Measurements from ENCODE around the gene SAMD10. TPM values are rescaled to one million over a fixed set of nuclear protein-coding genes. Genes with fewer than 3 reads are reported as not detected.
"Not testable (repeated sequence)": the region's sequence is repeated elsewhere in the genome, so short reads cannot be mapped to it uniquely, and the experiment has no call there.

The SAMD10 gene
- total RNA-seq, 2 experiments from 2014 or later, result 25.4 to 30.7 TPM

DNA sequence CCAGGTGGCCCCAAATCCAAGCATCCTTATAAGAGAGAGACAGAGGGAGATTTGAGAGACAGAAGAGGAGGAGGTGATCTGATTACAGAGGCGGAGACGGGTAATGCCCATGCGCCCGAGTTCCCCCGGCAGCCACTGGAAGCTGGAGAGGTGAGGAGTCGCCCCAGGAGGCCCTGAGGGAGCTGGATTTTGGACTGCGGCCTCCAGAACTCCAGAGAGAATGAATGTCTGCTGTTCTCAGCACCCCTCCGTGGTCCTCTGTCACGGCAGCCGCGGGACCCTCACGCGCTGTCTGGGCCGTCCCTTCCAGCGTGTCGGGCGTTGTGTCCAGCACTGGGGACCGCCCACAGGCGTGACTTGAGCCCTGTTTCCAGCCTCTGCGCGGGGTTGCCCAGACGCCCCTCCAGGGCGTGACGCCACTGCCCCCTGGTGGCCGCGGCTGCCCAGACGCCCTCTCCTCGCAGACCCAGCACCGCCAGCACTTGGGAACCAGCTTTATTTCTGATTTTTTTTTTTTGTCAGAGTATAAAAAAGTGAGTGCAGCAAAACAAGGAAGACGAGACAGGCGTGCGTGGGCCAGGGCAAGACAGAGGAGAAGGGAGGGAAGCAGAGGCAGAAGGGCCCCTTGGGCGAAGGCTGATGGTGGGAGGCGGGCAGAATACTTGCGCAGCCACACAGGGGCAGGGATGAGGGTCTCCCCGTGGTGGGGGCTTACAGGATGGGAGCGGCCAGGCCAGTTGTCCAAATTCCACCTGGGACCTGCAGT is 5.6 kb downstream of the SAMD10 start:
- ATAC-seq, result peak; percentile 34
- H3K27me3 Mint-ChIP-seq, result no peaks in the 10 kb centered on the region
- no peak overlapping the region for H3K4me3 Mint-ChIP-seq
- peaks cover 41% of the 10 kb centered on the region for H3K4me1 Mint-ChIP-seq
- H3K36me3 Mint-ChIP-seq (ENCODE audit: low read depth), result peaks cover 24% of the 10 kb centered on the region
- intact Hi-C loops (cut with DNase I, micrococcal nuclease), result loop anchor here (1.0 to 10.0 kb wide), 9 partner anchors 65 to 759 kb away; partner anchors contain the start of genes DNAJC5 (in 1 of the 2), LIME1 (in 1 of the 2), SLC2A4RG (in 1 of the 2) and YTHDF1 (in 1 of the 2)
- peak; percentile 89 for DNase-seq
- H3K9me3 Mint-ChIP-seq (ENCODE audit: low read depth), result no peaks in the 10 kb centered on the region
- H3K27ac Mint-ChIP-seq, result no peak overlapping the region
- ChIA-PET CTCF (interaction anchor here (0.6 to 2.2 kb wide), 17 partner anchors 13 to 452 kb away, joined by 3 to 10 read pairs (median 4); partner anchors contain the start of genes PTK6, TPD52L2 and UCKL1), POLR2A (interaction anchor here (1.1 kb wide), 1 partner anchor 72 kb away, joined by 3 read pairs; no protein-coding TSS in a partner anchor)

DNA sequence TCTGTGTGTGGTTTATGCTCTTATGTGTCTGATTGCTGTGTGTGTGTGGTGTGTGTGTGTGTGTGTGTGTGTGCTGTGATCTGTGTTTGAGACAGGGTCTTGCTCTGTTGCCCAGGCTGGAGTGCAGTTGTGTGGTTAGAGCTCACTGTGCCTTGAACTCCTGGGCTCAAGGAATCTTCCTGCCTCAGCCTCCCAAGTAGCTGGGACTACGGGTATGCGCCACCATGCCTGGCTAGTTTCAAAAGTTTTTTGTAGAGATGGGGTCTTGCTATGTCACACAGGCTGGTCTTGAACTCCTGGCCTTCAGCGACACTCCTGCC is 6.3 kb downstream of the SAMD10 start:
- ATAC-seq (no peak), DNase-seq (peak; percentile 6)
- intact Hi-C loops (cut with DNase I, micrococcal nuclease), result loop anchor here (5.0 to 10.0 kb wide), 4 partner anchors 76 to 758 kb away; partner anchors contain the start of genes DNAJC5 (in 1 of the 2), LIME1 (in 1 of the 2), SLC2A4RG (in 1 of the 2) and YTHDF1 (in 1 of the 2)
- ChIA-PET POLR2A (no interaction called here), CTCF (interaction anchor here (0.6 to 1.8 kb wide), 8 partner anchors 16 to 436 kb away, joined by 3 to 10 read pairs (median 6); partner anchors contain the start of genes PTK6, TPD52L2 and UCKL1)
- Mint-ChIP-seq H3K9me3 (ENCODE audit: low read depth) (no peaks in the 10 kb centered on the region), H3K27me3 (no peaks in the 10 kb centered on the region), H3K4me1 (peaks cover 43% of the 10 kb centered on the region), H3K36me3 (ENCODE audit: low read depth) (peaks cover 24% of the 10 kb centered on the region), H3K27ac (no peak overlapping the region), H3K4me3 (no peak overlapping the region)

DNA sequence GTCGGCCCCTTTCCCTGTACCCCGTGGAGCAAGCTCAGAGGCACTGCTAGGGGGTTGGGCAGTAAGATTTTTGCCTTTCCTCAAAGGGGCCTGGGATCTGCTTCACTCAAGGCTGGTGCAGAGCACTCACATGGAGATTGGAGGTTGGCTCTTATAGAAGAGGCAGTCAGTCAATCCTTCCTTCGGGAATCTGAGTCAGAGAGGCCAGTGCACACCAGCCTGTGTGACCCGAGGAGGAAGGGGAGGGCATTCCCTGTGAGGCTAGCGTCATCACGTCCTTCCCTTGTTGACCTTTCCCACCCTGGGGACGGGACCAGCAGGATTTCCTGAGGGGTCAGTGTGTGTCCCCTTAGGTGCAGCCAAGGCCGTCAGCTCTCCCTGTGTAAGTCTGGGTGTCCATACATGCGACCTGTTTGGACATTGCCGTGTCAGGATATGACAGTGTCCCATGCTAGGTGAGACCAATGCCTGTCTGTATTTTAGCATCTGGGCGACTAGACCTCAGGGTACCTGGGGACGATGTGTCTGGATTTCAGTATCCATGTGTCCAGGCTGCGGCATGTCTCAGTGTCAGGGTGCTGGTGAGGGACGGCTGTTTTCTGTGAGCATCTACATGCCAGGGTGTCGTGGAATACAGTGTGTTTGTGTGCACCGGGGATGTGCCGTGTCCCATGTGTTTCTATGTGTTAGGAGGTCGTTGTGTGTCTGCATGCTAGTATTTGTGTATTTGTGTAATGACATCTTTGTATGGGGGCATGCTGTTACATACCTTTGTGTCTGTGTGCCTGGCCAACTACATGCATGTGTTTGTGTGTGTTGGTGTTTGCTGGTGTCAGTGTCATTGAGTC is 6.9 kb downstream of the SAMD10 start:
- ChIA-PET CTCF (interaction anchor here (0.6 to 1.8 kb wide), 5 partner anchors 18 to 436 kb away, joined by 3 to 10 read pairs (median 3); partner anchors contain the start of genes PTK6 and TPD52L2), POLR2A (no interaction called here)
- intact Hi-C loops (cut with DNase I, micrococcal nuclease), result loop anchor here (5.0 to 10.0 kb wide), 4 partner anchors 75 to 758 kb away; partner anchors contain the start of genes DNAJC5 (in 1 of the 2), LIME1 (in 1 of the 2), SLC2A4RG (in 1 of the 2) and YTHDF1 (in 1 of the 2)
- ATAC-seq (no peak), DNase-seq (peak; percentile 8)
- Mint-ChIP-seq H3K36me3 (ENCODE audit: low read depth) (peaks cover 23% of the 10 kb centered on the region), H3K27me3 (no peaks in the 10 kb centered on the region), H3K27ac (no peak overlapping the region), H3K9me3 (ENCODE audit: low read depth) (no peaks in the 10 kb centered on the region), H3K4me3 (no peak overlapping the region), H3K4me1 (peaks cover 38% of the 10 kb centered on the region)

DNA sequence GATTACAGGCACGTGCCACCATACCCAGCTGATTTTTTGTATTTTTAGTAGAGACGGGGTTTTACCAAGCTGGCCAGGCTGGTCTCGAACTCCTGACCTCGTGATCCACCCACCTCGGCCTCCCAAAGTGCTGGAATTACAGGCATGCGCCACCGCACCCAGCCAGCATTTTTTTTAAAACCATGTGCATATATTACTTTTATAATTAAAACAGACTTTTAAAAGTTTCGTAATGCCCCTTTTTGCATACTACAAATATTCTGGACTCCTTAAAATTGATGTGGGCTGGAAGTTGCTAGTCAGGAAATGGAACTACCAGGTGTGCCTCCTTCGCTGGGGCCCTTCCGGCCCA is 7.5 kb downstream of the SAMD10 start:
- CTCF ChIA-PET, result interaction anchor here (0.6 to 1.0 kb wide), 2 partner anchors 18 to 65 kb away, joined by 3 read pairs; no protein-coding TSS in a partner anchor
- not testable (repeated sequence) for H3K4me3 Mint-ChIP-seq

DNA sequence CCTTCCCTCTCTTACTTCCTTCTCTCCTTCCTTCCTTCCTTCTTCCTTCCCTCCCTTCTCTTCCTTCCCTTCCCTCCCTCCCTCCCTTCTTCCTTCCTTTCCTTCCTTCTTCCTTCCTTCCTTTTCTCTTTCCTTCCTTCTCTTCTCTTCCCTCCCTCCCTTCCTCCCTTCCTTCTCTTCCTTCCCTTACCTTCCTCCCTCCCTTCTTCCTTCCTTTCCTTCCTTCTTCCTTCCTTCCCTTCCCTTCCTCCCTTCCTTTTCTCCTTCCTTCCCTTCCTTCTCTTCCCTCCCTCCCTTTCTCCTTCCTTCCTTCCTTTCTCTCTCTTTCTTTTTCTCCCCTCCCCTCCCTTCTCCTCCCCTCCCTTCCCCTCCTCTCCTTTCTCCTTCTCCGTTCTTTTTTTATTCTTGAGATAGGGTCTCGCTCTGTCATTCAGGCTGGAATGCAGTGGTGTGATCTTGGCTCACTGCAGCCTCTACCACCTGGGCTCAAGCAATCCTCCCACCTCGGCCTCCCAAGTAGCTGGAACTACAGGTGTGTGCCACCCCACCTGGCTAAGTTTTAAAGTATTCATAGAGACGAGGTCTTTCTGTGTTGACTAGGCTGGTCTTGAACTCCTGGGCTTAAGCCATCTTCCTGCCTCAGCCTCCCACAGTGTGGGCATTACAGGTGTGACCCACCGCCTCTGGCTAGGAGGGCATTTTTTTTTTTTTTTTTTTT is 8.6 kb downstream of the SAMD10 start:
- peak overlapping the region; percentile 58 for H3K4me3 Mint-ChIP-seq
- H3K27me3 Mint-ChIP-seq, result no peaks in the 10 kb centered on the region
- ATAC-seq (no peak), DNase-seq (no peak)
- peaks cover 14% of the 10 kb centered on the region for H3K36me3 Mint-ChIP-seq (ENCODE audit: low read depth)
- no peak overlapping the region for H3K27ac Mint-ChIP-seq
- CTCF ChIA-PET, result no interaction called here
- peaks cover 22% of the 10 kb centered on the region for H3K4me1 Mint-ChIP-seq
- intact Hi-C loops (cut with DNase I, micrococcal nuclease), result loop anchor here (5.0 to 10.0 kb wide), 4 partner anchors 74 to 756 kb away; partner anchors contain the start of genes DNAJC5 (in 1 of the 2), LIME1 (in 1 of the 2), SLC2A4RG (in 1 of the 2) and YTHDF1 (in 1 of the 2)
- no peaks in the 10 kb centered on the region for H3K9me3 Mint-ChIP-seq (ENCODE audit: low read depth)
- POLR2A ChIA-PET, result no interaction called here

More for the DNA sequence above, 7.5 kb downstream of the SAMD10 start:
- peaks cover 18% of the 10 kb centered on the region for H3K36me3 Mint-ChIP-seq (ENCODE audit: low read depth)
- ATAC-seq; H3K27me3 Mint-ChIP-seq; DNase-seq; POLR2A ChIA-PET; H3K27ac Mint-ChIP-seq; H3K9me3 Mint-ChIP-seq (ENCODE audit: low read depth): not testable (repeated sequence)
- intact Hi-C loops (cut with DNase I, micrococcal nuclease), result loop anchor here (5.0 to 10.0 kb wide), 4 partner anchors 75 to 757 kb away; partner anchors contain the start of genes DNAJC5 (in 1 of the 2), LIME1 (in 1 of the 2), SLC2A4RG (in 1 of the 2) and YTHDF1 (in 1 of the 2)
- peaks cover 32% of the 10 kb centered on the region for H3K4me1 Mint-ChIP-seq

DNA sequence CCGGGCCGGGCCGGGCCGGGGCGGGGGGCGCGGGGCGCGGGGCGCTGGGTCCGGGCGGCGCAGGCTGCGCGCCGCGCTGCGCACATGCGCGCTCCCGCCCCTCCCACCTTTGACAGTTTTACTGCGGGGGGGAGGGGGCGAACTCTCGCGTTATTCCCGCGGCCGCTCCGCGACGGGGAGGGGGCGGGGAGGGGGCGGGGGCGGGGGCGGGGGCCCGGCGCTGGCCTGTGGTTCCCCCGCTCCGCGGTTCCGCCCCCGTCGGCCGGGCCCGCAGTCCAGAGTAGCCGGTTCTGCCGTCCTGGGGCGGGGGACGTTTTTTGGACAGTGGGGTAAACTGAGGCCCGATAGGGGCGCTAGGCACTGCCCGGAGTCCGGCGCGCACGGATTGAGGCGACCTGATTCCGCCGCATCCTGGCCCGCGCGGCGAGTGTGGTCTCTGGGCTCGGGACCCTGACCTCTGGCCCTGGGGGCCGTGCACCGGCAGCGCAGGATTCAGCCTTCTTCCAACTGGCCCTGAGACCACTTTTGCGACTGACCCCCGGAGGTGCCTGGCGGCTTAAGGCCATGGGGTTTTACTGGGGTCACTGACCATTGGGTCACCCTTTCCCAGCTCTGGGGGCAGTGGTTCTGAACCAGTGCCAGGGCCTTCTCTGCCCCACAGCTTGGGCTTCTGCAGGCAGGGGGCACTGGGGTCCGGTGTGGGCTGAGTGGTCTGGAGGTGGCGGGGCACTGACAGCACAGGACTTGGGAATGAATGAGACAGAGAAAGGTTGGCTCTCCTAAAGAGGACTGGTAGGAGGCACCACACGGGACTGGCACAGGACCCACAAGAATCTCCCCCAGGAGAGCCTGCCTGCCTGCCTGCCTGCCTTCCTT is 9.4 kb downstream of the SAMD10 start, which contains the start of gene ZNF512B:
Gene ZNF512B (minus strand): TSS at position 93 of the 876 bp plus-strand sequence. CDS start 1,980 bp downstream, outside the sequence.
- Mint-ChIP-seq H3K27me3 (no peaks in the 10 kb centered on the region), H3K9me3 (ENCODE audit: low read depth) (no peaks in the 10 kb centered on the region), H3K4me3 (peak within 1 kb of the TSS; percentile 77), H3K4me1 (peaks cover 22% of the 10 kb centered on the region), H3K27ac (peak within 1 kb of the TSS; percentile 83), H3K36me3 (ENCODE audit: low read depth) (peaks cover 14% of the 10 kb centered on the region)
- peak; percentile 78 for DNase-seq
- peak; percentile 54 for ATAC-seq
- intact Hi-C loops (cut with DNase I, micrococcal nuclease), result loop anchor here (5.0 to 10.0 kb wide), 4 partner anchors 73 to 755 kb away; partner anchors contain the start of genes DNAJC5 (in 1 of the 2), LIME1 (in 1 of the 2), SLC2A4RG (in 1 of the 2) and YTHDF1 (in 1 of the 2)
- CTCF ChIA-PET, result no interaction called here
- POLR2A ChIA-PET, result no interaction called here

DNA sequence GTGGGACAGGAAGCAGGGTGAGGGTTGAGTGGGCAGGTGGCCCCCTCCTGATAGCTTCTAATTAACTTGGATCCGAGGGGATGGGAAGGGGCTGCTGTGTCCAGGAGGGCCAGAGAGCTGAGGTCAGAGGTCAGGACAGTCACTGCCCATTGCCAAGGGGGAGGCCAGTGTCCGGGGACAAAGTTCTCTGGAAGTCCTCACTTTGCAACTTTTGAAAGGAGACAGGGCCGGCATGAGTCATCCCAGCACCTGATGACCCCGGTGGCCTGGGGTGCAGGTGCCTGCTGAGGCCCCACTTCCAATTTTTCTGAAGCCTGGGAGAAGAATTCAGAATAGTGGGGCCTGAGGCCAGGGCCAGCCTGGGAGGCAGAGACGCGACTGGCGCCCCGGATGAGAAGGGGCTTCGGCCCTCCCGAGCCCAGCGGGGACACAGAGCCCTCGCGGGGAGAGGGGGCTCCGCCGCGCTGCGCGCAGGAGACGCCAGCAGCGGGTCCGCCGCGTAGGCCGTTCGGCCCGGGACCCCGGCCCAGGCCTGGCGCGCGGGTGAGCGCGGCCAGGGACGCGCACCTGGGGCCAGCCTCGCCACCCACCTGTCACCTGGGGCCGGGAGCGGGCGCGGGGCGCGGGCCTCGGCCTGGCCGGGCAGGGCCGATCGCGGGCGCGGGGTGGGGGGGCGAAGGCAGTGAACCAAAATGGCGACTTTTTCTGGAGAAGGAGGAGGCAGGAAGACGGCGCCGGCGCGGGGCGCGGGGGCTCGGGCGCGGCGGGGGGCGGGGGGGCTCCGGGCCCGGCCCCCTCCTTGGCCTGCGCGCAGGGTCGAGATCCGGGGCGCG is 10.3 kb downstream of the SAMD10 start:
- Mint-ChIP-seq H3K4me1 (peaks cover 18% of the 10 kb centered on the region), H3K36me3 (ENCODE audit: low read depth) (peaks cover 10% of the 10 kb centered on the region), H3K27ac (peak overlapping the region; percentile 83), H3K9me3 (ENCODE audit: low read depth) (no peaks in the 10 kb centered on the region), H3K4me3 (peak overlapping the region; percentile 77), H3K27me3 (no peaks in the 10 kb centered on the region)
- CTCF ChIA-PET, result interaction anchor here (0.6 kb wide), 1 partner anchor 46 kb away, joined by 6 read pairs; no protein-coding TSS in a partner anchor
- DNase-seq (peak; percentile 58), ATAC-seq (peak; percentile 10)
- POLR2A ChIA-PET, result interaction anchor here (1.1 kb wide), 1 partner anchor 11 kb away, joined by 3 read pairs; no protein-coding TSS in a partner anchor
- intact Hi-C loops (cut with DNase I, micrococcal nuclease), result loop anchor here in 1 of 2 experiments (1.0 kb wide), 1 partner anchor 12 kb away; no protein-coding TSS in a partner anchor

DNA sequence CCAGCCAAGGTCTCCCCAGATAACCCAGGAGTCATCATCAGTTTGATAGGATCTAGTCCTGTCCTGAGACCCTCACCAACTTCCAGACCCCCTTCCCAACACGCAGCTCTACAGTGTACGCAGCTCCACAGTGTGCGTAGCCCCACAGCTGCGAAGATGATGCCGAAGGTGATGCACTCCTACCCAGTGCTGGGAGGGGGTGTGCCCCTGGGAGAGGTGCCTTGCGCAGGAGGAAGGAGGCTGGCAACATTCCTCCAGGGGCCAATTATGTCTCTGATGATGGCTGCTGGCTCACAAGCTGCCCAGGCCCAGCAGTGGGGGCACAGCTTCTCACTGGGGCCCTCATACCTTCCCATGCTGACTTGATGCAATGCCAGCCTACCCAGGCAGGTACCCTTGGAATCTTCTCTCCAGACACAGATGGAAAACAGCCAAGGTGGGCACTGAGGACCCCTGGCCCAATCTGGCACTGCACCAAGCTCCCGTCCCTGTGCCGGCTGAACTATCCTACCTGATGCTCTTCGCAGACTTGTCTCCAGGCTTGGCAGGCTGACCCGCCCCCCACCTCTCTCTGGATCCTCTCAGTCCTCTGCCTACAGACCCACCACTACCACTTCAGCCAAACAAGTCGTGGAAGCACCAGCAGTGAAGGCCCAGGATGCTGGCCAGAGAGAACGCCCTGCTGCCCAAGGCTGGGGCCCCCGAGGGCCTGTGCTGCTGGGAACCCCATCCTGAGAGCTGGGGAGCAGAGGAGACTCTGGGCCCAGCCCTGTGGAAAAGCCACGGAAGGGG is 11.1 kb downstream of the SAMD10 start:
- POLR2A ChIA-PET, result interaction anchor here (0.6 to 1.1 kb wide), 2 partner anchors 12 to 31 kb away, joined by 3 to 7 read pairs; no protein-coding TSS in a partner anchor
- CTCF ChIA-PET, result interaction anchor here (0.6 to 0.8 kb wide), 3 partner anchors 12 to 45 kb away, joined by 3 to 6 read pairs (median 3); no protein-coding TSS in a partner anchor
- no peaks in the 10 kb centered on the region for H3K27me3 Mint-ChIP-seq
- no peaks in the 10 kb centered on the region for H3K9me3 Mint-ChIP-seq (ENCODE audit: low read depth)
- peak overlapping the region; percentile 77 for H3K4me3 Mint-ChIP-seq
- H3K36me3 Mint-ChIP-seq (ENCODE audit: low read depth), result peaks cover 5% of the 10 kb centered on the region
- H3K27ac Mint-ChIP-seq, result peak overlapping the region; percentile 83
- intact Hi-C loops (cut with DNase I, micrococcal nuclease), result loop anchor here in 1 of 2 experiments (1.0 kb wide), 1 partner anchor 11 kb away; no protein-coding TSS in a partner anchor
- DNase-seq, result peak; percentile 25
- ATAC-seq, result peak; percentile 16
- H3K4me1 Mint-ChIP-seq, result peaks cover 14% of the 10 kb centered on the region

All from activated CD4-positive, alpha-beta T cell treated with anti-CD3 and anti-CD28 coated beads for 36 hours (primary cell).